ENCODE measurements around the gene IFI16. TPM values are rescaled to one million over a fixed set of nuclear protein-coding genes. Genes with fewer than 3 reads are reported as not detected.
A peak's percentile ranks its signal among the peaks of the same experiment; 100 is the strongest.

IFI16 gene
- total and polyA plus RNA-seq, 12 donors, result 16.1 to 73.8 (median 23.8) TPM

DNA sequence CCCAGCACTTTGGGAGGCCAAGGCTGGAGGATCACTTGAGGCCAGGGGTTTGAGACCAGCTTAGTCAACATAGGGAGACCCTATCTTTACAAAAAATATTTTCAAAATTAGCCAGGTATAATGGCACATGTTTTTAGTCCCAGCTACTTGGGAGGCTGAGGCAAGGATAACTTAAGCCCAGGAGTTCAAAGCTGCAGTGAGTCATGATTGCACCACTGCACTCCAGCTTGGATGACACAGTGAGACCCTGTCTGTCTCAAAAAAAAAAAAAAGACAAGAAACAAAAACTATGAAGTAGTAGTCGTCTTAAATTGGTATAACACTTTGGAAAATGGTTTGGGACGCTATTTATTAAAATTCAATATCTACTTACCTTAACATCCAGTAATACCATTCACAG lies 59.2 kb downstream of the IFI16 start:
- H3K27me3 ChIP-seq, result no peaks in the 10 kb centered on the region
- no peaks in the 10 kb centered on the region for H3K36me3 ChIP-seq
- ATAC-seq (no peak), DNase-seq (no peak)
- intact Hi-C loops (cut with DNase I), result no loop called here
- no peaks in the 10 kb centered on the region for H3K9me3 ChIP-seq
- 82 to 92% methylated on average over 2 of the region's 2 CpGs for WGBS, 2 donors
- TF ChIP-seq, protein P1, sequence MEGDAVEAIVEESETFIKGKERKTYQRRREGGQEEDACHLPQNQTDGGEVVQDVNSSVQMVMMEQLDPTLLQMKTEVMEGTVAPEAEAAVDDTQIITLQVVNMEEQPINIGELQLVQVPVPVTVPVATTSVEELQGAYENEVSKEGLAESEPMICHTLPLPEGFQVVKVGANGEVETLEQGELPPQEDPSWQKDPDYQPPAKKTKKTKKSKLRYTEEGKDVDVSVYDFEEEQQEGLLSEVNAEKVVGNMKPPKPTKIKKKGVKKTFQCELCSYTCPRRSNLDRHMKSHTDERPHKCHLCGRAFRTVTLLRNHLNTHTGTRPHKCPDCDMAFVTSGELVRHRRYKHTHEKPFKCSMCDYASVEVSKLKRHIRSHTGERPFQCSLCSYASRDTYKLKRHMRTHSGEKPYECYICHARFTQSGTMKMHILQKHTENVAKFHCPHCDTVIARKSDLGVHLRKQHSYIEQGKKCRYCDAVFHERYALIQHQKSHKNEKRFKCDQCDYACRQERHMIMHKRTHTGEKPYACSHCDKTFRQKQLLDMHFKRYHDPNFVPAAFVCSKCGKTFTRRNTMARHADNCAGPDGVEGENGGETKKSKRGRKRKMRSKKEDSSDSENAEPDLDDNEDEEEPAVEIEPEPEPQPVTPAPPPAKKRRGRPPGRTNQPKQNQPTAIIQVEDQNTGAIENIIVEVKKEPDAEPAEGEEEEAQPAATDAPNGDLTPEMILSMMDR (IDR thresholded peaks at IDR 0.05), result no peak
- no peak overlapping the region for H3K4me3 ChIP-seq
- peaks cover 0 to 25% (median 0%) of the 10 kb centered on the region in 9 donors for H3K4me1 ChIP-seq
- peak overlapping the region in 2 of 10 donors; percentile 2 to 81 for H3K27ac ChIP-seq

DNA sequence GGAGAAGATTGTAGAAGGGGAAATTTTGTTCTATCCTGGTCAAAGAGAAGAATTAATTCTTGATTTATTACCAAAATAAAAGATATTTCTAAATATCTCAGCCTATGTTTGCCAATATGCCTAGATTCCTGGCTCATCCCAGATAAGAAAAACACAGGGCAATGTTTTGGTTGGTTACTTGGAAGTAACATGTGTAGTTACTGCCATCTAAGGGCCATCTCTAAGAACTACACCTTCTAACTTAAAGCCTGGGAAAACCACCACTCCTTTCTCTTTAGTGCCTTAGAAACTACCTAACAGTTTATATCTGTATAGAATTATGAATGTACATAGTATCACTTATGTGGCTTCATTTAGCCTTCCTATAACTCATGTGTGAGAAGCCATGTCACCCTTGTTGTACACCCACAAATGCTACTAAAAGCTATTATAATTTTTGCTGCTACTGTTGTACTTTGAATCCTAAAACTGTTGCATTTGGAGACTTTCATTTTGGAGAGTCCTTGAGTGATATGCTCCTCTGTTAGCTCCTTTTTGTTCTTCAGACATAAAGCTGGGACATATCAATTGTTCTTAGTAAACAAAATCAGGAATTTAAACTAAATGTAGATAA lies 62.4 kb downstream of the IFI16 start:
- intact Hi-C loops (cut with DNase I), result loop anchor here in 8 of 10 donors (2.0 to 10.0 kb wide), 7 partner anchors 75 to 1107 kb away; no protein-coding TSS in a partner anchor
- H3K4me3 ChIP-seq, result no peak overlapping the region
- DNase-seq (no peak), ATAC-seq (peak in 6 of 8 donors; percentile 62 to 74 (median 66))
- no peak overlapping the region for H3K27ac ChIP-seq
- peaks cover 0 to 43% (median 0%) of the 10 kb centered on the region in 9 donors for H3K4me1 ChIP-seq
- TF ChIP-seq, protein P1 (IDR thresholded peaks at IDR 0.05), result peak; percentile 40 to 86 (median 76)
- no peaks in the 10 kb centered on the region for H3K36me3 ChIP-seq
- no peaks in the 10 kb centered on the region for H3K27me3 ChIP-seq
- H3K9me3 ChIP-seq, result no peaks in the 10 kb centered on the region

DNA sequence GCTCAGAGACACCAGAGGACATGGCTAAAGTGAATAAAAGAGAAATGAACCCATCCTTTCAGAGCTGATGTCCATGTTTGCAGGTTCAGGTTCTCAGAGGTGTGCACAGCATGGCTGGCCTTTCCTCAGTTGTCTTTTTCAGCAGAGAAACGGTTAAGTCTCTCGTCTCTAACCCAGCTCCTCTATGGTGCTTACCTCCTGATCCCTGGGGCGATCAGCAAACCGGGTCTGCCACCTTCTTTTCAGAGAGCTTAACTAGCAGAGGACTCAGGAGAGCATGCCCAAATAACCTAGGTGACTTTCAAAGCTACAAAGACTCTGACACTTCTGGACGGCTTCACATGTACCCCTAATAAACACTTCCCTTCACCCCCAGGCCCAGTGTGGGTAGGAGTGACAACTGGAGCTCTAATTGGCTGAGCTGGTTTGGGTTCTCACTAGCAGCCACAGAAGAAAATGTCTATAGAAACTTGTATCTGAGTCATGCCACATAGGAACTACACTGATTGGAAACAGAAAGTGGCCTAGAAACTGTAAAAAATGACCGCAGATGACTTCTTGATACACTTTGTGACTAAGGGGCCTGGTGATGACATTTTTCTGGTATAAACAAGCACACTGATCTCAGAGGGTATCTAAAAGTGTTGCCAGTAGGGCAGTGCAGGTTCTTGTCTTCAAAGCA lies 66.9 kb downstream of the IFI16 start, which contains the start of gene AIM2:
Gene AIM2, minus strand, starts transcription at position 329 of the 682 bp plus-strand sequence. CDS start 3,267 bp downstream, outside the sequence.
- intact Hi-C loops (cut with DNase I), result loop anchor here in 6 of 10 donors (10.0 kb wide), 3 partner anchors 572 to 1112 kb away; no protein-coding TSS in a partner anchor
- H3K9me3 ChIP-seq, result no peaks in the 10 kb centered on the region

More for the DNA sequence above, 66.9 kb downstream of the IFI16 start, which contains the start of gene AIM2:
- Histone ChIP-seq H3K36me3 (no peaks in the 10 kb centered on the region), H3K27me3 (no peaks in the 10 kb centered on the region), H3K27ac (peak within 1 kb of the TSS in 2 of 10 donors; percentile 32 to 88), H3K4me1 (peaks cover 0 to 33% (median 0%) of the 10 kb centered on the region in 9 donors), H3K4me3 (peak within 1 kb of the TSS in 1 of 10 donors; percentile 43)
- no peak for DNase-seq
- 73 to 78% methylated on average over 6 of the region's 6 CpGs for WGBS, 2 donors
- peak in 3 of 8 donors; percentile 29 to 53 (median 35) for ATAC-seq
- TF ChIP-seq, protein P1 (IDR thresholded peaks at IDR 0.05), result no peak

All from heart right ventricle (tissue), 16 donors.